Chondrocyte (in vitro differentiated cells): ENCODE results near the gene SLC35F4. TPM values are rescaled to one million over a fixed set of nuclear protein-coding genes. Genes with fewer than 3 reads are reported as not detected.

Experiments used
- DNase-seq: peaks from one replicate; pipeline ENCODE4 v3.0.0; 2021; ENCODE audit warnings: mixed read lengths, low spot score
- H3K27ac Mint-ChIP-seq: one replicate; pipeline ENCODE4 v1.8.0; 2021; ENCODE audit warnings: mild to moderate bottlenecking, moderate library complexity, mixed read lengths; ENCODE audit not compliant: unreplicated experiment
- H3K27me3 Mint-ChIP-seq: 2 replicates; pipeline ENCODE4 v1.8.0; 2021; ENCODE audit warnings: low read depth, mixed read lengths
- H3K36me3 Mint-ChIP-seq: 2 replicates; pipeline ENCODE4 v1.8.0; 2021; ENCODE audit warnings: low read depth, mixed read lengths
- H3K4me1 Mint-ChIP-seq: 2 replicates; pipeline ENCODE4 v1.8.0; 2021; ENCODE audit warnings: low read depth, mild to moderate bottlenecking, mixed read lengths
- H3K4me3 Mint-ChIP-seq: one replicate; pipeline ENCODE4 v1.8.0; 2021; ENCODE audit warnings: mild to moderate bottlenecking, moderate library complexity, mixed read lengths; ENCODE audit not compliant: unreplicated experiment
- H3K9me3 Mint-ChIP-seq: 2 replicates; pipeline ENCODE4 v1.8.0; 2021; ENCODE audit warnings: low read depth, mixed read lengths
- total RNA-seq: library from RNA; stranded (reverse); gene quantifications from 3 replicates; pipeline ENCODE4 v1.2.1, GENCODE V29; 2021
- TF ChIP-seq, protein P1 (sequence below): fragments of 200-600 bp; sonication (generic); IDR thresholded peaks from 2 replicates; pipeline ENCODE4 v1.5.0; 2021; ENCODE audit warnings: antibody characterized with exemption, mild to moderate bottlenecking, moderate library complexity

Gene SLC35F4
- total RNA-seq, 1 donor from 2014 or later = not detected

GRCh38 chr14:57822081-57822480 is 43.8 kb downstream of the SLC35F4 start:
- H3K27me3 Mint-ChIP-seq = peaks cover 5% of the 10 kb centered on the region
- H3K9me3 Mint-ChIP-seq = peaks cover 9% of the 10 kb centered on the region
- no peaks in the 10 kb centered on the region for H3K36me3 Mint-ChIP-seq
- no peak overlapping the region for H3K27ac Mint-ChIP-seq
- no peaks in the 10 kb centered on the region for H3K4me1 Mint-ChIP-seq
- H3K4me3 Mint-ChIP-seq = no peak overlapping the region
- no peak for DNase-seq
- TF ChIP-seq, protein P1, sequence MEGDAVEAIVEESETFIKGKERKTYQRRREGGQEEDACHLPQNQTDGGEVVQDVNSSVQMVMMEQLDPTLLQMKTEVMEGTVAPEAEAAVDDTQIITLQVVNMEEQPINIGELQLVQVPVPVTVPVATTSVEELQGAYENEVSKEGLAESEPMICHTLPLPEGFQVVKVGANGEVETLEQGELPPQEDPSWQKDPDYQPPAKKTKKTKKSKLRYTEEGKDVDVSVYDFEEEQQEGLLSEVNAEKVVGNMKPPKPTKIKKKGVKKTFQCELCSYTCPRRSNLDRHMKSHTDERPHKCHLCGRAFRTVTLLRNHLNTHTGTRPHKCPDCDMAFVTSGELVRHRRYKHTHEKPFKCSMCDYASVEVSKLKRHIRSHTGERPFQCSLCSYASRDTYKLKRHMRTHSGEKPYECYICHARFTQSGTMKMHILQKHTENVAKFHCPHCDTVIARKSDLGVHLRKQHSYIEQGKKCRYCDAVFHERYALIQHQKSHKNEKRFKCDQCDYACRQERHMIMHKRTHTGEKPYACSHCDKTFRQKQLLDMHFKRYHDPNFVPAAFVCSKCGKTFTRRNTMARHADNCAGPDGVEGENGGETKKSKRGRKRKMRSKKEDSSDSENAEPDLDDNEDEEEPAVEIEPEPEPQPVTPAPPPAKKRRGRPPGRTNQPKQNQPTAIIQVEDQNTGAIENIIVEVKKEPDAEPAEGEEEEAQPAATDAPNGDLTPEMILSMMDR = no peak

DNA sequence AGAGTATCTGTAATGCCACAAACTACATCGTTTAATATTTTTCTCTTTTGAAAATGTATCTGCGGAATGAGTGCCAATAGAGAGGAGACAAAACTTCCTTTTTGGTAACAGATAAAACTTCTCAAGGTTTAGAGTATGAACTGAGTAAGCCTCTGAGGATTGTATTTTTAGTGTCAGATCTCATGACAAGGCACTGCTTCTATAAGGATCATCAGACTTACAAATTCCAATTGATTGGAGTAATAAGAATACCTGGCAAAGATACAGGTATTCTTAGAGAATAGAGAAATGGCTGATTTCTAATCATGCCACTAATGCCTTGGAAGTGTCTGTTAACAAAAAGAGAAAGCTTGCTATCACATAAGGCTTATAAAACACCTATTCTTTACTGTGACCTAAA is 45.3 kb downstream of the SLC35F4 start:
- Mint-ChIP-seq H3K27me3 (peaks cover 5% of the 10 kb centered on the region), H3K27ac (no peak overlapping the region), H3K4me1 (no peaks in the 10 kb centered on the region), H3K36me3 (no peaks in the 10 kb centered on the region), H3K9me3 (peaks cover 3% of the 10 kb centered on the region), H3K4me3 (no peak overlapping the region)
- DNase-seq = no peak
- TF ChIP-seq, protein P1 = no peak

GRCh38 chr14:57818511-57818910 is 47.4 kb downstream of the SLC35F4 start:
- no peak for DNase-seq
- TF ChIP-seq, protein P1 = no peak
- Mint-ChIP-seq H3K27me3 (no peaks in the 10 kb centered on the region), H3K4me3 (no peak overlapping the region), H3K36me3 (no peaks in the 10 kb centered on the region), H3K27ac (no peak overlapping the region), H3K9me3 (no peaks in the 10 kb centered on the region), H3K4me1 (no peaks in the 10 kb centered on the region)

DNA sequence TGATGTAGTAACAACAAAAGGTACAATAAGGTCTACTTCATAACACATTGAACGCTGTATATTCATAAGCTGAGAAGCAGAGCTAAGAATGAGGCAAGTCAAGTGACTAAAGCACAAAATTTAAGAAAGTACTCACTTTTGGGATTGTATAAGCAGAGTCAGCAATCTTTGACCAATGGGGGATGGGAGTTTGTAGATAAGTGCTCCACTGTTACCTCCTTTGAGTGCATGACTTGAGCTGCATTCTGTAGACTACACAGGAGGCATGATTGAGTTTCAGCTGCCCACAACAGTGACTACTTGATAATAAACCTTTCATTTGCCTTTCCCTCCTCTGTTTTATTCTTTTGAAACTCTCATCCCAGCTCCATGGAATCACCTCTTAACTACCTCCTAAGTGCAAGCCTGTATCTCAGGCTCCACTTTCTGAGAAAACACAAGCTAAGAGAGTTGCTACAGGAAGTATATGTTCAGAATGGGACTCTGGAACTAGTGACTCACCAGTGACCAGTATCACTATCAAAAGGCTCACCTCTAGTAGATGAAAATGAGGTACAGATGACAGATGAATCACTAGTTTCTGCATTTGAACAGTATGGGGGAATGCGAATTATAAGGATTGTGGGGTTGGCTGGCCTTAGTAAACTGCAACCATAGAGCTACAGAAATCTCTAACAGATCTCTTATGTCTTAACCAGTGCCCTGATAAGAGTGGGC is 49.2 kb downstream of the SLC35F4 start:
- H3K27ac Mint-ChIP-seq = no peak overlapping the region
- no peaks in the 10 kb centered on the region for H3K36me3 Mint-ChIP-seq
- TF ChIP-seq, protein P1 = no peak
- no peaks in the 10 kb centered on the region for H3K4me1 Mint-ChIP-seq
- no peaks in the 10 kb centered on the region for H3K27me3 Mint-ChIP-seq
- H3K4me3 Mint-ChIP-seq = no peak overlapping the region
- no peak for DNase-seq
- H3K9me3 Mint-ChIP-seq = no peaks in the 10 kb centered on the region

DNA sequence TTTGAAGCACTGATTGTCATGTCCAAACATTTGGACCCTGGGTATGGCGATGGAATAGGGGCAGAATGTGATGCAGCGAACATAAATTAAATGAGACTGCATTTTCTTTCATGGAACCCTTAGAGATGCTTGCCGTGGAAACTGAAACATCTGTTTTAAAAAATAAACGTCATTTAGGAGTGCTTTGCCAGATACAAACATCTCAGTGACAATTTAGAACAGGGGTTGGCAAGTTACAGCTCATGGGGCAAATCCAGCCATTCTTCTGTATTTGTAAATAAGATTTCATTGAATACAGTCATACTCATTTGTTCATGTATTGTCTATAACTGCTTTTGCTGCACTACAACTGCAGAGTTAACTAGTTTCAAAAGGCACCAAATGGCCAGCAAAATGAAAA is 51.2 kb downstream of the SLC35F4 start:
- Mint-ChIP-seq H3K4me3 (no peak overlapping the region), H3K36me3 (no peaks in the 10 kb centered on the region), H3K27ac (no peak overlapping the region), H3K27me3 (no peaks in the 10 kb centered on the region), H3K9me3 (no peaks in the 10 kb centered on the region), H3K4me1 (no peaks in the 10 kb centered on the region)
- no peak for DNase-seq
- TF ChIP-seq, protein P1 = no peak
